ENCODE results near the gene PCGF3. TPM values are rescaled to one million over a fixed set of nuclear protein-coding genes. Genes with fewer than 3 reads are reported as not detected.

Gene PCGF3
- total RNA-seq, 1 donor from 2014 or later: 55.4 TPM

GRCh38 chr4:686413-687040 lies 19.1 kb upstream of the PCGF3 start:
- Mint-ChIP-seq H3K4me3 (ENCODE audit: unreplicated experiment) (no peak overlapping the region), H3K4me1 (ENCODE audit: low read depth) (peaks cover 17% of the 10 kb centered on the region), H3K36me3 (ENCODE audit: low read depth) (no peaks in the 10 kb centered on the region), H3K9me3 (ENCODE audit: low read depth) (no peaks in the 10 kb centered on the region), H3K27ac (ENCODE audit: unreplicated experiment) (no peak overlapping the region), H3K27me3 (ENCODE audit: low read depth) (no peaks in the 10 kb centered on the region)
- no peak for TF ChIP-seq CTCF (IDR thresholded peaks at IDR 0.05)
- DNase-seq (ENCODE audit: low spot score): peak; percentile 91

DNA sequence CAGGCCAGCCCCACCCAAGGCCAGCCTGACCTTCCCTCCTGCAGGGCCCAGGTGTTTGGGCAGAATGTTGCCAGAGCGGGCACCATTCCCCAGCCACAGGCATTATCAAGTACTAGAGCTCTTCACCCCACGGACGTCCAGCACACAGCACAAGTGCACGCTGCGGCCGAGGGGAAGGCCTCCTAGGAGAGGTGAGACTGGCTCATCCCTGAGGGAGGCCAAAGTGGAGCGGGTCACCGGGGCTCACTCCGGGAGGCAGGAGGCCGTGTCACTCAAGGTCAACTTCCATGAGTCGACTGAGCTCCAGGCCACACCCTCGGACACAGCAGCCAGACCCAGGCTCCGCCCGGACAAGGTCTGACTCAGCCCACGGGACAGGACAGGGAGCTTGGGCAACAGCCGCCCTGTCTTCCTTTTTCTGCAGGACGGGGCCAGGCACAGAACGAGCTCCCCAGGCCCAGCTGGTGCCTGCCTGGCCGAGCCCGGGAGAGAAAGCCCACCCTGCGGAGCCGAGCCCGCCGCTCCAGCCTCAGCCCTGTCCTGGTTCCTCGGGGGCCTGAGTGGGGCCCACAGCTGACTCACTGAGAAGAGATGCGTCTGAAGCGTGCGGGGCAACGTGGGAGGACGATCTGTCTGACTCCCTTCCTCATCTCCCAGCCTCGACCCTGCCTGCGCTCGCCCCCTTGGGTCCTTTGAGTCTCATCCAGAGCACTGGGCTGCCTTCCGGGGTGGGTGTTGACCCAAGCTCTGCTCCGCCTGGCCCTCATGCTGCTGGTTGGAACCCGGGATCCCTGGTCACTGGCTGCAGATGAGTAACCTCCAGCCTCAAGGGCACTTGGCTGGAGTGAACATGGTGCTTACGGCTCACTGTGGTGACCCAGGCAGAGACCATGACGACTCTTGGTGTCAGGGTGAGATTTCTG lies 18.3 kb upstream of the PCGF3 start:
- Mint-ChIP-seq H3K4me1 (ENCODE audit: low read depth) (peaks cover 17% of the 10 kb centered on the region), H3K27me3 (ENCODE audit: low read depth) (no peaks in the 10 kb centered on the region), H3K9me3 (ENCODE audit: low read depth) (no peaks in the 10 kb centered on the region), H3K4me3 (ENCODE audit: unreplicated experiment) (no peak overlapping the region), H3K36me3 (ENCODE audit: low read depth) (no peaks in the 10 kb centered on the region), H3K27ac (ENCODE audit: unreplicated experiment) (peak overlapping the region; percentile 82)
- peak; percentile 94 for DNase-seq (ENCODE audit: low spot score)
- no peak for TF ChIP-seq CTCF (IDR thresholded peaks at IDR 0.05)

DNA sequence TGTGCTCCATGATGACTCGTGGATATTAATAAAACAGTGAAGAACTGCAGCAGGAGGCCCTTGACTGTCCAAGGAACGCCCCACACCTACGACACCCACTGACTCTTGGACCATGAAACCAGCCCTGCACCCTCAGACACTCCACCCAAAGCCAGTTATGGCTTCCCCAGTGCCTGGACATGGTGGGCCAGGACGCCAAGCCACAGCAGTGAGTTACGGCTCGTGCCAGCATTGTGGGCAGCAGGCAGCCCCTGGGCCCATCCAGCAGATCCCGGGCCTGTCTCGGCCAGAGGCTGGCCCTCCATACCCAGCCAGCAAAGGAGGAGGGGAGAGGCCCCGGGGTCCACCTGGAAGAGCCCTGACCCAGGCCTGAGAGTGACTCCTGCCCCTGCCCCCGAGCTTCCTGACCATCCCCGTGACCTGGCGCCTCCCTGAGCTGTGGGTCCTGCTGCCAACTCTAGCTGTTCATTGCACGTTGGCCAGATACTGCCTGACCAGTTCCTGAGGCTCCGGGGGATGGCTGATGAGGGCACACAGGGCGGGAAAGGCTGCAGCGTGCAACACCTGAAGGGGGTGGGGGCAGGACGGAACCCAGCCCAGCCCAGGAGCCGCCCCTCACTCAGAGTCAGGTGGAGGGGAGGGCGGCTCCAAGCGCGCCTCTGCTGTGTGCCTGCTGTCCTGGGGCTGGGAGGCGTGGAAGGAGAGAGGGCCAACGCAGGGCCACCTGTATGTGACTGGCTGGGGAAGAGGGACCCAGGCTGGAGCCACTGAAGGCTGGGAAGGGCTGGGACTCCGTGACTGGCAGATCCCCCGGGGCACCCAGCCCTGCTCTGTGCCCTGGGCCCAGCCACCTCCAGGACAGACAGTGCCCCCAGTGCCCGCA lies 17.4 kb upstream of the PCGF3 start:
- Mint-ChIP-seq H3K36me3 (ENCODE audit: low read depth) (no peaks in the 10 kb centered on the region), H3K4me1 (ENCODE audit: low read depth) (peaks cover 17% of the 10 kb centered on the region), H3K27me3 (ENCODE audit: low read depth) (no peaks in the 10 kb centered on the region), H3K4me3 (ENCODE audit: unreplicated experiment) (no peak overlapping the region), H3K9me3 (ENCODE audit: low read depth) (no peaks in the 10 kb centered on the region), H3K27ac (ENCODE audit: unreplicated experiment) (peak overlapping the region; percentile 82)
- DNase-seq (ENCODE audit: low spot score): no peak
- TF ChIP-seq CTCF (IDR thresholded peaks at IDR 0.05): no peak

GRCh38 chr4:688854-689681 lies 16.6 kb upstream of the PCGF3 start, which contains the start of gene SLC49A3:
SLC49A3 (minus strand) TSS chr4:689151; CDS start chr4:689127, 24 bp downstream.
- Mint-ChIP-seq H3K4me3 (ENCODE audit: unreplicated experiment) (no peak within 1 kb of the TSS), H3K27ac (ENCODE audit: unreplicated experiment) (no peak within 1 kb of the TSS), H3K36me3 (ENCODE audit: low read depth) (no peaks in the 10 kb centered on the region), H3K27me3 (ENCODE audit: low read depth) (no peaks in the 10 kb centered on the region), H3K4me1 (ENCODE audit: low read depth) (peaks cover 11% of the 10 kb centered on the region), H3K9me3 (ENCODE audit: low read depth) (no peaks in the 10 kb centered on the region)
- TF ChIP-seq CTCF (IDR thresholded peaks at IDR 0.05): no peak
- DNase-seq (ENCODE audit: low spot score): no peak

All from chondrocyte (in vitro differentiated cells).